GM18507 (cell line): ENCODE measurements around the gene GOLGA8J.
"Not testable (repeated sequence)": the region's sequence is repeated elsewhere in the genome, so short reads cannot be mapped to it uniquely, and the experiment has no call there.

ENCODE experiments used
- DNase-seq: peaks from one replicate; pipeline ENCODE4 v3.0.0; 2011; ENCODE audit warnings: low read depth; ENCODE audit not compliant: insufficient read length; ENCODE audit errors: extremely low spot score
- FAIRE-seq: peaks from 2 replicates; lab custom pipeline; 2011; peaks lifted over from hg19 to GRCh38; lab: Jason Lieb, UNC

The GOLGA8J gene

DNA sequence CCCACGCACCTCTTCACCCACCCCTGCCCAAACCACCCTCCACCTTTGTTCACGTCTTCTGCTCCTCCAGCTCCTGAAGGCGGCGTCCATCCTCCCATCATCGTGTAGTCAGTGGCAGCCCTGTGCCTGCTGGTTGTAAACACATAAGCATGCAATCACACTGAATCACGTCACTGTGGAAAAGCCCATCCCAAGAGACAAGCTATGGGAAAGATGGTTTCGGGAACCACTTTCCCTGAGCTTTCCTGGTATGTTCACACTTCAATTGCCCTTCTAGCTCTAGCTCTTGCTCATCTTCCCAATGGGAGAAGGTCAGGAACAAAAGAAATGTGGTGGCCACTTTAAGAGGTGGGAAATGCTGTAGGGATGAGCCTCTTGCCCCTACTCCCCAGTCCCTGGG lies 14.4 kb upstream of the GOLGA8J start:
- no peak for DNase-seq
- no peak for FAIRE-seq

DNA sequence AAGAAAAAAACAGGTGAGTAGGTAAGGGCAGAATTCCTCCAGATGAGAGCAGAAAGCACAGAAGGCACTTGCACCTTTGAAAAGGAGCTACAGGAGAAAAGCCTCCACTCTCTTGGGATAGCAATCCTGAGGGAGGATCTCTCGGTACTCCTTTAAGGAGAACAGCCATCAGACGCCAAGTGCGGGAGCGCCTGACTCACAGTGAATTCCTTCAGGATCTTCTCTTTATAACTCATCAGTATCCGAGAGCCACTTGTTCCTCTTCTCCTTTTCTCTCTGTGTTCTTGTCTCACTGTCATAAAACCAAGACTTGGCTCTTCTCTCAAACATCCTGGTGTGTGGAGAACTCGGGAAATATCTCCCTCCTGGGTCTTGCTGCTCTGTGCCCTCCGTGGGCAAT lies 10.1 kb upstream of the GOLGA8J start:
- FAIRE-seq (no peak), DNase-seq (no peak)

- no peak for DNase-seq
- no peak for FAIRE-seq
Observed at GRCh38 chr15:30073915-30074314, 8.8 kb upstream of the GOLGA8J start.

- not testable (repeated sequence) for FAIRE-seq, DNase-seq
Observed at GRCh38 chr15:30080816-30081215, 1.9 kb upstream of the GOLGA8J start.

DNA sequence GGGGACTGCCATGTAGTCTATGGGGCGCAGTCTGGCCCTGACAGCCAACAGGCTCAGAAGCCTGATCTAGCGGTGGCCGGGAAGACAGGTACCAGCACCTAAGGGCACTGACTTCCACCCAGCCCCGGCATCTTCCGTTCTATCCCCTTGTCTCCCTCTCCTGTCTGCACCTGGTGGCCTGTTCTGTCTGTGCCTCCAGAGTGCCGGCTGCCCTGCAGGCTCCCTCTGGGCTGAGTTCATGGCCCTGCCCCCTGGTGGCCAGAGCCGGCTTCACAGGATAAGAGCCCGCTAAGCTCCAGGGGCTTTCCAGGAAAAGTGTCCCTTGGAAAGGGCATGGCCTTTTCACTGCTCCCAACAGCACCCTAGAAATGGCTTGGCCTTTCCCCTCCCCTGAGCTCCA lies 15.1 kb downstream of the GOLGA8J start:
- not testable (repeated sequence) for FAIRE-seq, DNase-seq

- not testable (repeated sequence) for FAIRE-seq, DNase-seq
Observed at GRCh38 chr15:30102890-30103289, 20.1 kb downstream of the GOLGA8J start.

GRCh38 chr15:30103941-30104507 lies 21.3 kb downstream of the GOLGA8J start:
- not testable (repeated sequence) for DNase-seq, FAIRE-seq

DNA sequence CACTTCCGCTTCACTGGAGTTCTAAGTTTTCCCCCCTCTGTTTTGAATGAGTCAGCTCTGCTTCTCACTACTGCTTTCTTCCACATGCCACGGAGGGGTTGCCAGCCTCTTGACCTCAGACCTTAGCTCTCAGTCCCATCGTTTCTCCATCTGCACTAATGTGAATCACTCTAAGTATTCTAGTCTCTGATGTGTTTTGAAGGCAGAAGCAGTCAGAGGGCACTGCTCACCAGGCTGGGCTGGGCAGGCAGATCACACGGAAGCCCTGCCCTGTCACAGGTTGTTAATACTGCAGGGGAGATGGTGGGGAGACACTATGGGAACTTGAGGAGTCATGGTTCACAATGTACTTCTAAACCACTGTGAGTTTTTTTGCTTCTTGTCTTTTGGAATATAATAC lies 27.8 kb downstream of the GOLGA8J start:
- DNase-seq, FAIRE-seq: not testable (repeated sequence)

- not testable (repeated sequence) for FAIRE-seq, DNase-seq
Observed at GRCh38 chr15:30130066-30130465, 47.3 kb downstream of the GOLGA8J start.

GRCh38 chr15:30134751-30135150 lies 52.0 kb downstream of the GOLGA8J start, which contains the start of gene GOLGA8T:
Gene GOLGA8T (plus strand): TSS chr15:30135051. CDS start chr15:30135149, 98 bp downstream.
- DNase-seq, FAIRE-seq: not testable (repeated sequence)
